ENCODE data around the gene AQP9.

The AQP9 gene

GRCh38 chr15:58137686-58138085 lies 495 bp upstream of the AQP9 start:
- in situ Hi-C loops (cut with MboI; ENCODE audit: low pct_unique_long_range_greater_than_20kb, low sequenced_read_pairs): no loop called here
- DNase-seq: no peak

- no peak for DNase-seq
These were observed 1.3 kb downstream of the AQP9 start for GRCh38 chr15:58139276-58139988.

GRCh38 chr15:58139989-58140522 lies 1.9 kb downstream of the AQP9 start:
- in situ Hi-C loops (cut with MboI; ENCODE audit: low pct_unique_long_range_greater_than_20kb, low sequenced_read_pairs): no loop called here
- DNase-seq: no peak

More at GRCh38 chr15:58139276-58139988, 1.3 kb downstream of the AQP9 start:
- in situ Hi-C loops (cut with MboI; ENCODE audit: low pct_unique_long_range_greater_than_20kb, low sequenced_read_pairs): no loop called here

GRCh38 chr15:58141894-58142293 lies 3.7 kb downstream of the AQP9 start:
- no peak for DNase-seq
- in situ Hi-C loops (cut with MboI; ENCODE audit: low pct_unique_long_range_greater_than_20kb, low sequenced_read_pairs): no loop called here

GRCh38 chr15:58142827-58143461 lies 4.8 kb downstream of the AQP9 start:
- in situ Hi-C loops (cut with MboI; ENCODE audit: low pct_unique_long_range_greater_than_20kb, low sequenced_read_pairs): no loop called here
- no peak for DNase-seq

GRCh38 chr15:58145606-58146005 lies 7.4 kb downstream of the AQP9 start:
- no peak for DNase-seq
- in situ Hi-C loops (cut with MboI; ENCODE audit: low pct_unique_long_range_greater_than_20kb, low sequenced_read_pairs): no loop called here

- in situ Hi-C loops (cut with MboI; ENCODE audit: low pct_unique_long_range_greater_than_20kb, low sequenced_read_pairs): no loop called here
- DNase-seq: no peak
These were observed 8.0 kb downstream of the AQP9 start for GRCh38 chr15:58146211-58146610.

GRCh38 chr15:58146749-58147148 lies 8.6 kb downstream of the AQP9 start:
- in situ Hi-C loops (cut with MboI; ENCODE audit: low pct_unique_long_range_greater_than_20kb, low sequenced_read_pairs): no loop called here
- DNase-seq: no peak

GRCh38 chr15:58147171-58147611 lies 9.0 kb downstream of the AQP9 start:
- peak; percentile 37 for DNase-seq
- in situ Hi-C loops (cut with MboI; ENCODE audit: low pct_unique_long_range_greater_than_20kb, low sequenced_read_pairs): no loop called here

GRCh38 chr15:58148120-58148519 lies 9.9 kb downstream of the AQP9 start:
- in situ Hi-C loops (cut with MboI; ENCODE audit: low pct_unique_long_range_greater_than_20kb, low sequenced_read_pairs): no loop called here
- DNase-seq: no peak

- no peak for DNase-seq
- in situ Hi-C loops (cut with MboI; ENCODE audit: low pct_unique_long_range_greater_than_20kb, low sequenced_read_pairs): no loop called here
These were observed 10.7 kb downstream of the AQP9 start for GRCh38 chr15:58148633-58149445.

GRCh38 chr15:58154769-58155168 lies 16.6 kb downstream of the AQP9 start:
- in situ Hi-C loops (cut with MboI; ENCODE audit: low pct_unique_long_range_greater_than_20kb, low sequenced_read_pairs): no loop called here

GRCh38 chr15:58159827-58160386 lies 21.7 kb downstream of the AQP9 start:
- in situ Hi-C loops (cut with MboI; ENCODE audit: low pct_unique_long_range_greater_than_20kb, low sequenced_read_pairs): no loop called here
- no peak for DNase-seq

More at GRCh38 chr15:58154769-58155168, 16.6 kb downstream of the AQP9 start:
- no peak for DNase-seq

GRCh38 chr15:58161436-58161930 lies 23.3 kb downstream of the AQP9 start:
- no peak for DNase-seq
- in situ Hi-C loops (cut with MboI; ENCODE audit: low pct_unique_long_range_greater_than_20kb, low sequenced_read_pairs): no loop called here

GRCh38 chr15:58163985-58164384 lies 25.8 kb downstream of the AQP9 start:
- DNase-seq: no peak
- in situ Hi-C loops (cut with MboI; ENCODE audit: low pct_unique_long_range_greater_than_20kb, low sequenced_read_pairs): no loop called here

GRCh38 chr15:58164926-58165325 lies 26.7 kb downstream of the AQP9 start:
- no peak for DNase-seq
- in situ Hi-C loops (cut with MboI; ENCODE audit: low pct_unique_long_range_greater_than_20kb, low sequenced_read_pairs): no loop called here

GRCh38 chr15:58165661-58166060 lies 27.5 kb downstream of the AQP9 start:
- no peak for DNase-seq
- in situ Hi-C loops (cut with MboI; ENCODE audit: low pct_unique_long_range_greater_than_20kb, low sequenced_read_pairs): no loop called here

- in situ Hi-C loops (cut with MboI; ENCODE audit: low pct_unique_long_range_greater_than_20kb, low sequenced_read_pairs): no loop called here
- DNase-seq: no peak
These were observed 29.0 kb downstream of the AQP9 start for GRCh38 chr15:58167095-58167691.

- in situ Hi-C loops (cut with MboI; ENCODE audit: low pct_unique_long_range_greater_than_20kb, low sequenced_read_pairs): no loop called here
- DNase-seq: no peak
These were observed 31.8 kb downstream of the AQP9 start for GRCh38 chr15:58169934-58170333.
